Fibroblast of villous mesenchyme (primary cell): ENCODE measurements around the gene RPA3. TPM values are rescaled to one million over a fixed set of nuclear protein-coding genes. Genes with fewer than 3 reads are reported as not detected.

Experiments used
- DNase-seq: peaks from one replicate; pipeline ENCODE4 v3.0.0-alpha.2; 2010; ENCODE audit warnings: low read depth
- H3K4me3 ChIP-seq: 2 replicates; pipeline ENCODE4 v1.5.1; 2011; ENCODE audit warnings: low read depth, mild to moderate bottlenecking, low read length
- total RNA-seq: library from RNA; depleted of rRNA; stranded (reverse); fragments of >200 nt; gene quantifications from 2 replicates; pipeline ENCODE4 v1.2.3, GENCODE V29; 2012
- TF ChIP-seq, protein P1 (sequence below): IDR thresholded peaks from 2 replicates; pipeline ENCODE4 v1.5.1; 2012; ENCODE audit warnings: low read depth, mild to moderate bottlenecking, low read length; ENCODE audit not compliant: insufficient read depth

The RPA3 gene
- total RNA-seq, 1 donor, result 24.6 TPM

DNA sequence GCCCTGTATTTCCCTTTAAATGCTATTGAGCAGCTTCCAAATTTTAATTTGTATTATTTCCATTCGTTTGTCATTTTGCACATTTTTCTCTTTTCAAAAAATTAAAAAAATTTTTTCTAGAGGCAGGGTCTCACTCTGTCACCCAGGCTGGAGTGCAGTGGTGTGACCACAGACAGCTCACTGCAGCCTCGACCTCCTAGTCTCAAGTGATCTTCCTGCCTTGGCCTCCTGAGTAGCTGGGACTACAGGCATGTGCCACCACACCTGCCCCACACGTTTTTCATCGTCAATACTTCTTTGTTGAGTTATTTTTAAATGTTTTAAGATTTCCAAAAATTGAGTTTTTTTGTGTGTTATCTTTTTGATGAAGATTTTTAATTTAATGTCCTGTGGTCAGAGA, 4.7 kb downstream of the RPA3 start:
- DNase-seq, result no peak
- TF ChIP-seq, protein P1, sequence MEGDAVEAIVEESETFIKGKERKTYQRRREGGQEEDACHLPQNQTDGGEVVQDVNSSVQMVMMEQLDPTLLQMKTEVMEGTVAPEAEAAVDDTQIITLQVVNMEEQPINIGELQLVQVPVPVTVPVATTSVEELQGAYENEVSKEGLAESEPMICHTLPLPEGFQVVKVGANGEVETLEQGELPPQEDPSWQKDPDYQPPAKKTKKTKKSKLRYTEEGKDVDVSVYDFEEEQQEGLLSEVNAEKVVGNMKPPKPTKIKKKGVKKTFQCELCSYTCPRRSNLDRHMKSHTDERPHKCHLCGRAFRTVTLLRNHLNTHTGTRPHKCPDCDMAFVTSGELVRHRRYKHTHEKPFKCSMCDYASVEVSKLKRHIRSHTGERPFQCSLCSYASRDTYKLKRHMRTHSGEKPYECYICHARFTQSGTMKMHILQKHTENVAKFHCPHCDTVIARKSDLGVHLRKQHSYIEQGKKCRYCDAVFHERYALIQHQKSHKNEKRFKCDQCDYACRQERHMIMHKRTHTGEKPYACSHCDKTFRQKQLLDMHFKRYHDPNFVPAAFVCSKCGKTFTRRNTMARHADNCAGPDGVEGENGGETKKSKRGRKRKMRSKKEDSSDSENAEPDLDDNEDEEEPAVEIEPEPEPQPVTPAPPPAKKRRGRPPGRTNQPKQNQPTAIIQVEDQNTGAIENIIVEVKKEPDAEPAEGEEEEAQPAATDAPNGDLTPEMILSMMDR, result no peak
- no peak overlapping the region for H3K4me3 ChIP-seq

DNA sequence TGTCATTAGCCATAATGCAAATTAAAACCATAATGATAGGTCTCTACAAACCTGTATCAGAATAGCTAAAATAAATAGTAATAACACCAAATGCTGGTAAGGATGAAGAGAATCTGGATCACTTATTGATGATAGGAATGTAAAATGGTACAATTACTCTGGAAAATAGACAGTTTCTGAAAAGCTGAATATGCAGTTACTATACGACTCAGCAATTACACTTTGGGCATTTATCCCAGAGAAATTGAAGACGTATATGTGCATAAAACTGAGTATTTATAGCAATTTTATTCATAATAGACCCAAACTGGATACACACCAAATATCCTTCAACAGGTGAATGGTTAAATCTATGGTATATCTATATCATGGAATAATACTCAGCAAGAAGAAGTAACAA, 7.9 kb downstream of the RPA3 start:
- no peak for DNase-seq
- TF ChIP-seq, protein P1, result no peak
- no peak overlapping the region for H3K4me3 ChIP-seq

DNA sequence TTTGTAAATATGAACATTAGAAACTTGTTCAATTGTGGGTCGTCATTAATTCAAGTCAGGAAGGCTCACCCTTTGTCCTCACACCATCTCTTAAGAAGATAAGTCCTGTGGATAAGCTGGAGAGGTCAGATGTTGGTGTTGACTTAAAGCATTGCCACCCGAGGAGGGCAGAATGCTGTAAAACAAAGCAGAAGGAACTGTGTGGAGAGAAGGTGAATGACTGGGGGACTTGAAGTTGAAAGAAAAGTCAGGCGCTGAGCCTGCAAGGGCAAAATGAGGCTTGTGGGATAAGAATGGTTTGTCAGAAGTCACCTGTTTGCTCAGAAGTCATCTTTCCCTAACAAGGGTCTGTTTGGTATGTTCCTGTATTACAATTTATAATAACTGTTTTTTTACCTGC, 9.1 kb downstream of the RPA3 start:
- no peak for DNase-seq
- TF ChIP-seq, protein P1, result no peak
- H3K4me3 ChIP-seq, result no peak overlapping the region

DNA sequence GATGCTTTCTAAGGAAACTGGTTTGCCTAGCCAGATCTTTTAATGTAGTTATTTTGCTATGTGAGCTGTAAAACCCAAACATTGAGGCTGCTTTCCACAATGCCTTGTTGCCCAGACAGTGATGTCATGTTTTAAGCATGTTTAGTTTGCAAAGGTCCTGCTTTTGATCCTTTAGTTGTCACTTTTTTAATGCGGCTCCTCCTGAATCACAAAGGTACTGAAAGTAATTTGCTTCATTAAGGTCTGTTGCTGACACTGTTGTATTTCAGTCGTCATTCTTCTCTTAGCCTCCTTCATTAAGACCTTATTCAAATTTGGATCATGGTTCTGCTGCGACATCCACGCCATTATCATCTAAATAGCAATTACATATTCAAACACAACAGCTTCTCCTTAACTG, 10.6 kb downstream of the RPA3 start:
- DNase-seq, result peak; percentile 43
- H3K4me3 ChIP-seq, result no peak overlapping the region
- TF ChIP-seq, protein P1, result no peak

DNA sequence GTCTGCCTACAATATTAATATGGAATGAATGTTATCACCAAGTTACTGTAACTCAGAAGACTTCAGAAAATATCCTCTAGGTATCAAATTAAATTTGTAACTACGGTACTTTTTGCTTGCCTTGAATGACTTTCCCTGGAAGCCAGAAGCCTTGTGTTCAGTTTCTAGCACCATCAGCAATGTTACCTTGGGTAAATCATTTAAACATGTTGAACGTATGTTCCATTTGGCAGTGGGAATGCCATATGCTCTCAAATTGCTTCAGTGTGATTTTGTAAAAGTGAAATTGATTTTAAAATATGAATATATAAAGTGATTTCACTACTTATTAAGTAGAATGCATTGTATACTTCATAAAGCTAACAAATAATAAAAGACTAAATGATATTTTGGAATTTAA, 11.2 kb downstream of the RPA3 start:
- no peak overlapping the region for H3K4me3 ChIP-seq
- no peak for DNase-seq
- TF ChIP-seq, protein P1, result no peak

DNA sequence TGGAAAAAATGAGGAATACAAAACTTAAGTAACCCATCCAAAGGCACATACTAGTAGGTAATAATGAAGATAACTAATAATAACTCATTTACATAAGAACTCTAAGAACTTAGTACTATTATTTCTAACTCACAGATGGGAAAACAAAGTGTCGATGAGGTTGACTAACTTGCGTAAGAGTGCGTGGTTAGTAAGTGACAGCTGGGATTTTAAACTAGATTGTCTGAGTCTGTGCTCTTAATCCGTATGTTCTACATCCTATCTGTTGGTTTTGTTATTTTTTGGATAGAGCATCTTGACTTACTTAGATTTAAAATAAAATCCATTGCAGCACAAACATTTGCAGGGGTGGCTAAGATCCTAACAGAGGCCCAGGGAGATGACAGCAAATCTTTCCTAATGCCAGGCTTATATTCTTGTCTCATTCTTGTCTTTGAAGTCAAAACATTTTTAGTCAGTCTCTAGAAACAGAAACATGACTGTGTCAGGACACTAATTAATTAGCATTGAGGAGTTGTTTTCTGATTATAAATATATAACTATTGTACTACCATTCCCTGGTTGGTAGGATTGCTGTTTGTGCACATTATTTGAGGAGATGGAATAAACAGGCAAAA, 11.7 kb downstream of the RPA3 start:
- DNase-seq, result no peak
- H3K4me3 ChIP-seq, result no peak overlapping the region

DNA sequence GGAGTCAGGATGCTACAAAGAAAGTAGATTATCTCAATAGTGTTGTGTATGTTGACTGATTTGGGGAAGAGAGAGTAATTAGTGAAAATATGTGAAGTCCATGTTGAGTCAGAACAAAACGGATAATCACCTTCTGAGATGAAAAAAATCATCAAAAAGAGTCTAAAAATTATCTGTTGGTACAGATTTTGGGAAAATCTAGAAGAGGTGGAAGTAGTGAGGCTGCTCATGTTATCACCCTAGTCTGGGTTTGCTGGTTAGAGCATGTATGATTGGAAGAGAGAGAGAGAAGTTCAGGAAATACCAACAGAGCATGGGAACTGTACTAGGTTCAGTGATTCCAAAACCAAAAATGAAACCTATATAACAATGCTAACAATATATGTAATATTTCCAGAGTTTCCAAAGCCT, 12.3 kb downstream of the RPA3 start:
- TF ChIP-seq, protein P1, result no peak
- no peak for DNase-seq
- H3K4me3 ChIP-seq, result no peak overlapping the region

More for the DNA sequence above, 11.7 kb downstream of the RPA3 start:
- TF ChIP-seq, protein P1, result no peak
